Endothelial cell of umbilical vein (primary cell): Measurements from ENCODE around the gene CTBP1. TPM values are rescaled to one million over a fixed set of nuclear protein-coding genes. Genes with fewer than 3 reads are reported as not detected.

Experiments used
- BruUV-seq: library from RNA; stranded (reverse); fragments of 400-500 nt; replicated peaks from 2 replicates; lab custom pipeline; 2021; lab: Mats Ljungman, UMichigan
- CTCF ChIA-PET: fragments of 300-600, 350-600 bp; sonication (Branson Sonifier 250); formaldehyde crosslinking; loops from one replicate; lab custom pipeline; 2021; ENCODE audit warnings: antibody characterized with exemption, inconsistent platforms; lab: Charles Lee
- POLR2A ChIA-PET: fragments of 300-600, 350-600 bp; sonication (Branson Sonifier 250); formaldehyde crosslinking; loops from one replicate; lab custom pipeline; 2021; ENCODE audit warnings: antibody characterized with exemption, inconsistent platforms; lab: Charles Lee
- DNase-seq: peaks from one replicate; pipeline ENCODE4 v3.0.0-alpha.2; 2011; ENCODE audit warnings: low read depth, low spot score
- FAIRE-seq: peaks from 2 replicates; lab custom pipeline; 2011; peaks lifted over from hg19 to GRCh38; lab: Jason Lieb, UNC
- H2AFZ ChIP-seq: 2 replicates; pipeline ENCODE4 v1.6.0; 2012; ENCODE audit warnings: low read depth, low read length, control low read depth, inconsistent platforms
- H3K27ac ChIP-seq: 2 replicates; pipeline ENCODE4 v1.5.1; 2011; ENCODE audit warnings: low read depth, mild to moderate bottlenecking, control low read depth, low read length, moderate library complexity; ENCODE audit not compliant: insufficient read depth
- H3K27me3 ChIP-seq, 2 experiments: 2 replicates each; pipeline versions ENCODE4 v1.6.0 to v1.6.1; 2011; ENCODE audit warnings: low read length in 2 of 2, mixed read lengths in 1 of 2; ENCODE audit not compliant: control insufficient read depth in 2 of 2, insufficient read depth in 2 of 2
- H3K36me3 ChIP-seq, 2 experiments: 2 replicates in 1 of 2; 3 replicates in 1 of 2; pipeline ENCODE4 v1.5.1; 2011; ENCODE audit warnings: low read length in 2 of 2, mild to moderate bottlenecking in 1 of 2, moderate library complexity in 1 of 2; ENCODE audit not compliant: control insufficient read depth in 2 of 2, insufficient read depth in 2 of 2; ENCODE audit errors: extremely low read depth in 1 of 2
- H3K4me1 ChIP-seq: 3 replicates; pipeline ENCODE4 v1.5.1; 2011; ENCODE audit warnings: mild to moderate bottlenecking, low read length; ENCODE audit not compliant: control insufficient read depth, insufficient read depth; ENCODE audit errors: extremely low read depth
- H3K4me2 ChIP-seq: 2 replicates; pipeline ENCODE4 v1.6.1; 2011; ENCODE audit warnings: low read length, control low read depth, mixed read lengths; ENCODE audit not compliant: insufficient read depth
- H3K4me3 ChIP-seq, 3 experiments: fragments of 200-600 bp in 1 of 3; sonication (generic), shearing (Covaris generic) in 1 of 3; replicated peaks in 1 of 3; 2 replicates each; pipeline ENCODE4 v1.5.1; 2011 to 2016; ENCODE audit warnings: control low read depth in 3 of 3, low read length in 3 of 3, mild to moderate bottlenecking in 2 of 3, inconsistent platforms in 1 of 3, low read depth in 1 of 3, moderate library complexity in 1 of 3; ENCODE audit not compliant: insufficient read depth in 1 of 3
- H3K79me2 ChIP-seq: 2 replicates; pipeline ENCODE4 v1.6.0; 2012; ENCODE audit warnings: low read length, inconsistent platforms; ENCODE audit not compliant: control insufficient read depth, insufficient read depth
- H3K9ac ChIP-seq: replicated peaks from 2 replicates; pipeline ENCODE3; 2011; ENCODE audit warnings: low read length, control low read depth; ENCODE audit not compliant: insufficient read depth; ENCODE audit errors: extremely low read depth
- H3K9me1 ChIP-seq: replicated peaks from 3 replicates; pipeline ENCODE4 v1.6.0; 2011; ENCODE audit warnings: mild to moderate bottlenecking, low read length; ENCODE audit not compliant: control insufficient read depth, insufficient read depth; ENCODE audit errors: extremely low read depth
- H3K9me3 ChIP-seq: replicated peaks from 2 replicates; pipeline ENCODE4 v1.5.1; 2012; ENCODE audit warnings: low read length, inconsistent platforms; ENCODE audit not compliant: control insufficient read depth, insufficient read depth
- H4K20me1 ChIP-seq: replicated peaks from 2 replicates; pipeline ENCODE3; 2011; ENCODE audit warnings: mild to moderate bottlenecking, low read length; ENCODE audit not compliant: control insufficient read depth, insufficient read depth; ENCODE audit errors: extremely low read depth
- CTCF ChIP-seq, 2 donors: IDR thresholded peaks; 1 replicate in 1 of 2; 2 replicates in 1 of 2; pipeline ENCODE4 v1.5.1; 2011; ENCODE audit warnings: low read length in 2 of 2, mild to moderate bottlenecking in 2 of 2, moderate library complexity in 2 of 2, control low read depth in 1 of 2, inconsistent platforms in 1 of 2, low read depth in 1 of 2; ENCODE audit not compliant: insufficient read depth in 1 of 2; ENCODE audit errors: extremely low read depth in 1 of 2
- EZH2 ChIP-seq: IDR thresholded peaks from 2 replicates; pipeline ENCODE4 v1.6.1; 2012; ENCODE audit warnings: borderline replicate concordance, low read depth, mild to moderate bottlenecking, moderate library complexity, low read length, inconsistent platforms; ENCODE audit not compliant: severe bottlenecking
- FOS ChIP-seq: IDR thresholded peaks from 2 replicates; pipeline ENCODE4 v1.6.1; 2011; ENCODE audit warnings: mild to moderate bottlenecking, low read length, moderate library complexity, borderline replicate concordance; ENCODE audit not compliant: insufficient read depth
- GATA2 ChIP-seq: IDR thresholded peaks from 2 replicates; pipeline ENCODE4 v1.7.0; 2011; ENCODE audit warnings: low read depth, mild to moderate bottlenecking, moderate library complexity, mixed read lengths, low read length; ENCODE audit not compliant: insufficient read length, insufficient read depth
- JUN ChIP-seq: IDR thresholded peaks from 2 replicates; pipeline ENCODE4 v1.6.1; 2011; ENCODE audit warnings: borderline replicate concordance, low read depth; ENCODE audit not compliant: insufficient read length, insufficient read depth
- MAX ChIP-seq: IDR thresholded peaks from 2 replicates; pipeline ENCODE4 v1.6.1; 2011; ENCODE audit not compliant: insufficient read depth, insufficient read length
- MYC ChIP-seq: IDR thresholded peaks from one replicate; pipeline ENCODE4 v1.6.1; 2011; ENCODE audit warnings: mild to moderate bottlenecking, low read depth, low read length
- POLR2A ChIP-seq: IDR thresholded peaks from 2 replicates; pipeline ENCODE4 v1.6.1; 2012; ENCODE audit warnings: low read depth, mild to moderate bottlenecking, control low read depth, low read length
- POLR2AphosphoS5 ChIP-seq: IDR thresholded peaks from 2 replicates; pipeline ENCODE4 v1.6.1; 2012; ENCODE audit warnings: low read depth, mild to moderate bottlenecking, control low read depth, low read length, moderate library complexity; ENCODE audit not compliant: insufficient read depth
- dilution Hi-C: fragments of 300-500 bp; cut with MboI; formaldehyde crosslinking; loops from one replicate; pipeline ENCODE4 v1.15.0; 2019; ENCODE audit warnings: low sequenced_read_pairs; ENCODE audit not compliant: extremely low pct_ligation_motif_present
- intact Hi-C: fragments of 100-400 bp; cut with micrococcal nuclease; formaldehyde crosslinking; loops from one replicate; pipeline ENCODE4 v1.10.0; 2022
- polyA plus RNA-seq, 4 experiments: library from polyadenylated mRNA; depleted of rRNA in 3 of 4; stranded (reverse) in 3 of 4; unstranded in 1 of 4; fragments of >200 nt; gene quantifications; 2 replicates each; pipeline versions ENCODE4 v1.2.1 to v1.2.3, GENCODE V29; 2011 to 2012; ENCODE audit warnings: missing spikeins in 1 of 4
- total RNA-seq: library from RNA; stranded (reverse); gene quantifications from 2 replicates; pipeline ENCODE4 v1.2.3, GENCODE V29; 2021

CTBP1 gene
- total and polyA plus RNA-seq, 2 donors (not counting 3 experiments of a cell fraction or from before 2014, with no cell fraction given): 165 to 167 TPM

GRCh38 chr4:1255151-1255550 lies 6.2 kb upstream of the CTBP1 start:
- intact Hi-C loops (no loop called here), dilution Hi-C loops (no loop called here)
- Histone ChIP-seq H3K9ac (no peak overlapping the region), H3K4me1 (no peaks in the 10 kb centered on the region), H3K9me1 (no peaks in the 10 kb centered on the region), H3K79me2 (peaks cover 7% of the 10 kb centered on the region), H4K20me1 (no peaks in the 10 kb centered on the region), H3K27me3 (peaks cover 2 to 10% of the 10 kb centered on the region in 2 experiments), H3K4me3 (no peak overlapping the region), H3K27ac (no peak overlapping the region), H3K36me3 (no peaks in the 10 kb centered on the region), H3K4me2 (no peak overlapping the region), H3K9me3 (no peaks in the 10 kb centered on the region), H2AFZ (no peak overlapping the region)
- no peak for FAIRE-seq
- no TSS peak for BruUV-seq
- no peak for TF ChIP-seq POLR2AphosphoS5
- TF ChIP-seq JUN: no peak
- TF ChIP-seq MYC: no peak
- no peak for TF ChIP-seq CTCF (IDR thresholded peaks at IDR 0.05; ENCODE audit: extremely low read depth in 1 of 2, insufficient read depth in 1 of 2, low read depth in 1 of 2, low read length in 2 of 2)
- TF ChIP-seq EZH2: no peak
- no peak for TF ChIP-seq FOS
- TF ChIP-seq POLR2A: no peak
- no peak for TF ChIP-seq GATA2
- no peak for TF ChIP-seq MAX
- no peak for DNase-seq
- CTCF ChIA-PET: interaction anchor here (1.1 to 1.5 kb wide), 2 partner anchors 9 to 13 kb away, joined by 3 read pairs; no protein-coding TSS in a partner anchor
- POLR2A ChIA-PET: no interaction called here
